ENCODE data around the gene CENPX. TPM values are rescaled to one million over a fixed set of nuclear protein-coding genes. Genes with fewer than 3 reads are reported as not detected.

The CENPX gene
- total and polyA plus RNA-seq, 2 donors (not counting 3 experiments of a cell fraction or from before 2014, with no cell fraction given), result 56.2 to 67.2 TPM

GRCh38 chr17:81976332-81977210 is 46.1 kb downstream of the CENPX start:
- H3K27ac ChIP-seq (ENCODE audit: insufficient read depth, low read depth, low read length), result no peak overlapping the region
- peak overlapping the region; percentile 28 for H2AFZ ChIP-seq (ENCODE audit: low read depth, low read length)
- FAIRE-seq (peak; percentile 65), DNase-seq (ENCODE audit: low read depth, low spot score) (peak; percentile 18)
- peak overlapping the region in 2 of 3 experiments; percentile 17 to 61 for H3K4me3 ChIP-seq (replicated peaks in 1 of 3; ENCODE audit: insufficient read depth in 1 of 3, low read depth in 1 of 3, low read length in 3 of 3)
- TSS peak; percentile 65 for BruUV-seq (replicated peaks)
- H3K9me1 ChIP-seq (replicated peaks; ENCODE audit: control insufficient read depth, extremely low read depth, insufficient read depth, low read length), result no peaks in the 10 kb centered on the region
- peak overlapping the region; percentile 92 for H3K9ac ChIP-seq (replicated peaks; ENCODE audit: extremely low read depth, insufficient read depth, low read length)
- no peaks in the 10 kb centered on the region for H3K9me3 ChIP-seq (replicated peaks; ENCODE audit: control insufficient read depth, insufficient read depth, low read length)
- intact Hi-C loops (cut with micrococcal nuclease), result loop anchor here (5.0 kb wide), 3 partner anchors 39 to 121 kb away; partner anchors contain the start of genes CENPX, FASN, LRRC45 and PYCR1
- TF ChIP-seq POLR2AphosphoS5 (IDR thresholded peaks at IDR 0.05; ENCODE audit: insufficient read depth, low read depth, low read length), result no peak
- TF ChIP-seq MYC (IDR thresholded peaks at IDR 0.05; ENCODE audit: low read depth, low read length), result no peak
- TF ChIP-seq GATA2 (IDR thresholded peaks at IDR 0.05; ENCODE audit: insufficient read depth, insufficient read length, low read depth, low read length), result no peak
- no peak for TF ChIP-seq JUN (IDR thresholded peaks at IDR 0.05; ENCODE audit: borderline replicate concordance, insufficient read depth, insufficient read length, low read depth)
- no peak for TF ChIP-seq CTCF (IDR thresholded peaks at IDR 0.05; ENCODE audit: extremely low read depth in 1 of 2, insufficient read depth in 1 of 2, low read depth in 1 of 2, low read length in 2 of 2)
- dilution Hi-C loops (cut with MboI; ENCODE audit: extremely low pct_ligation_motif_present, low sequenced_read_pairs), result no loop called here
- H4K20me1 ChIP-seq (replicated peaks; ENCODE audit: control insufficient read depth, extremely low read depth, insufficient read depth, low read length), result no peaks in the 10 kb centered on the region
- H3K79me2 ChIP-seq (ENCODE audit: control insufficient read depth, insufficient read depth, low read length), result no peaks in the 10 kb centered on the region
- H3K4me1 ChIP-seq (ENCODE audit: control insufficient read depth, extremely low read depth, insufficient read depth, low read length), result peaks cover 5% of the 10 kb centered on the region
- H3K36me3 ChIP-seq (ENCODE audit: control insufficient read depth in 2 of 2, extremely low read depth in 1 of 2, insufficient read depth in 2 of 2, low read length in 2 of 2), result no peaks in the 10 kb centered on the region
- H3K27me3 ChIP-seq (ENCODE audit: control insufficient read depth in 2 of 2, insufficient read depth in 2 of 2, low read length in 2 of 2), result no peaks in the 10 kb centered on the region
- CTCF ChIA-PET, result interaction anchor here (4.1 kb wide), 1 partner anchor 17 kb away, joined by 18 read pairs; the partner anchor contains the start of gene NOTUM
- H3K4me2 ChIP-seq (ENCODE audit: insufficient read depth, low read length), result peak overlapping the region; percentile 19
- POLR2A ChIA-PET, result no interaction called here
